Urothelium cell line (cell line): Measurements from ENCODE around the gene PLLP.

Experiments used
- DNase-seq: peaks from one replicate; pipeline ENCODE4 v3.0.0; 2011; ENCODE audit warnings: low spot score, mixed read lengths
- FAIRE-seq: peaks from 2 replicates; lab custom pipeline; 2011; peaks lifted over from hg19 to GRCh38; lab: Jason Lieb, UNC

The PLLP gene

GRCh38 chr16:57231821-57232350 is 52.6 kb downstream of the PLLP start:
- FAIRE-seq (no peak), DNase-seq (no peak)

- no peak for FAIRE-seq
These were observed 55.4 kb downstream of the PLLP start for GRCh38 chr16:57229079-57229478.

GRCh38 chr16:57226701-57227621 is 57.5 kb downstream of the PLLP start:
- DNase-seq (no peak), FAIRE-seq (no peak)

More at GRCh38 chr16:57229079-57229478, 55.4 kb downstream of the PLLP start:
- DNase-seq, result no peak

GRCh38 chr16:57225978-57226377 is 58.5 kb downstream of the PLLP start:
- DNase-seq, result no peak
- FAIRE-seq, result no peak

GRCh38 chr16:57224651-57225335 is 59.7 kb downstream of the PLLP start:
- DNase-seq, result no peak
- no peak for FAIRE-seq

- FAIRE-seq (no peak), DNase-seq (no peak)
These were observed 61.4 kb downstream of the PLLP start for GRCh38 chr16:57223057-57223456.

- DNase-seq, result no peak
- FAIRE-seq, result no peak
These were observed 67.5 kb downstream of the PLLP start for GRCh38 chr16:57216968-57217367.

GRCh38 chr16:57213462-57213861 is 71.0 kb downstream of the PLLP start:
- DNase-seq (no peak), FAIRE-seq (no peak)

GRCh38 chr16:57209780-57210179 is 74.7 kb downstream of the PLLP start:
- no peak for DNase-seq
- no peak for FAIRE-seq

- DNase-seq, result no peak
- no peak for FAIRE-seq
These were observed 75.5 kb downstream of the PLLP start for GRCh38 chr16:57208926-57209325.
